K562 (cell line): ENCODE results near the gene UBL5. TPM values are rescaled to one million over a fixed set of nuclear protein-coding genes. Genes with fewer than 3 reads are reported as not detected.

Experiments used
- ARID4B ChIP-seq: sonication (generic); formaldehyde crosslinking; IDR thresholded peaks from 2 replicates; pipeline ENCODE4 v1.8.0; 2022; ENCODE audit warnings: mild to moderate bottlenecking, missing genetic modification reagents
- DLX4 ChIP-seq: fragments of 250-450 bp; sonication (Bioruptor Pico); IDR thresholded peaks from 2 replicates; pipeline ENCODE4 v1.6.1; 2021; ENCODE audit warnings: mild to moderate bottlenecking
- ELF2 ChIP-seq: fragments of 250-450 bp; sonication (Bioruptor Pico); IDR thresholded peaks from 2 replicates; pipeline ENCODE4 v1.5.0; 2021; ENCODE audit warnings: mild to moderate bottlenecking
- ETV1 ChIP-seq: fragments of 450-650 bp; conservative IDR thresholded peaks from 2 replicates; pipeline ENCODE4 v1.6.1; 2016; ENCODE audit warnings: missing genetic modification characterization, control low read depth, low read depth, missing compliant biosample characterization
- FOXP4 ChIP-seq: sonication (generic); formaldehyde crosslinking; IDR thresholded peaks from 2 replicates; pipeline ENCODE4 v1.8.0; 2022; ENCODE audit warnings: mild to moderate bottlenecking, missing genetic modification reagents, borderline replicate concordance
- HDAC1 ChIP-seq, 2 experiments: fragments of 450-650 bp; IDR thresholded peaks; 2 replicates each; pipeline ENCODE4 v1.6.1; 2016 to 2017; ENCODE audit warnings: inconsistent platforms in 1 of 2, mild to moderate bottlenecking in 1 of 2, moderate library complexity in 1 of 2
- KDM1A ChIP-seq, 2 experiments: fragments of 450-650 bp; IDR thresholded peaks; 2 replicates each; pipeline ENCODE4 v1.6.1; 2016; ENCODE audit warnings: mild to moderate bottlenecking in 2 of 2
- MAX ChIP-seq: sonication (generic); formaldehyde crosslinking; IDR thresholded peaks from 2 replicates; pipeline ENCODE4 v1.9.0; 2022; ENCODE audit warnings: mild to moderate bottlenecking, missing genetic modification reagents
- MEF2A ChIP-seq: IDR thresholded peaks from 2 replicates; pipeline ENCODE4 v1.6.1; 2011; ENCODE audit warnings: low read depth, mild to moderate bottlenecking, low read length, moderate library complexity; ENCODE audit not compliant: control insufficient read depth
- RB1 ChIP-seq: fragments of 450-650 bp; IDR thresholded peaks from 2 replicates; pipeline ENCODE4 v1.6.1; 2017; ENCODE audit warnings: low read depth, mild to moderate bottlenecking
- RBFOX2 ChIP-seq: fragments of 200-400 bp; formaldehyde crosslinking; IDR thresholded peaks from 2 replicates; pipeline ENCODE4 v1.6.1; 2017; ENCODE audit warnings: low read depth, mild to moderate bottlenecking, low read length, moderate library complexity
- TRIM24 ChIP-seq, 2 experiments: fragments of 450-650 bp; IDR thresholded peaks; 2 replicates each; pipeline ENCODE4 v1.6.1; 2016
- ZBTB33 ChIP-seq: sonication (generic); formaldehyde crosslinking; IDR thresholded peaks from 2 replicates; pipeline ENCODE4 v1.8.1; 2023; ENCODE audit warnings: mild to moderate bottlenecking, missing genetic modification reagents
- ZBTB8A ChIP-seq: fragments of 450-650 bp; IDR thresholded peaks from 2 replicates; pipeline ENCODE4 v1.6.1; 2018; ENCODE audit warnings: mild to moderate bottlenecking, moderate library complexity; ENCODE audit not compliant: partially characterized antibody
- ZNF146 ChIP-seq: IDR thresholded peaks from one replicate; pipeline ENCODE4 v1.6.1; 2018; ENCODE audit warnings: missing compliant biosample characterization; ENCODE audit not compliant: unreplicated experiment
- ZNF253 ChIP-seq: fragments of 250-450 bp; sonication (Bioruptor Pico); conservative IDR thresholded peaks from 2 replicates; pipeline ENCODE4 v1.6.1; 2021; ENCODE audit warnings: mild to moderate bottlenecking
- polyA plus RNA-seq, 8 experiments: library from polyadenylated mRNA; depleted of rRNA in 4 of 8; stranded (reverse) in 5 of 8; unstranded in 3 of 8; fragments of >200 nt; fragmentation: Nextera tagmentation in 2 of 8; fragmentation: Illumina TruSeq in 1 of 8; extraction: Ambion mirVana in 2 of 8; extraction: Trizol in 1 of 8; gene quantifications; 2 replicates each; pipeline versions ENCODE4 v1.2.1 to v1.2.3, GENCODE V29; 2011 to 2014; ENCODE audit warnings: inconsistent platforms in 1 of 8, missing spikeins in 1 of 8
- total RNA-seq, 7 experiments: library from RNA; depleted of rRNA in 6 of 7; stranded (reverse); fragments of >200 nt in 6 of 7; fragmentation: Illumina TruSeq in 2 of 7; extraction: Trizol in 2 of 7; gene quantifications; 2 replicates each; pipeline versions ENCODE4 v1.2.1 to v1.2.3, GENCODE V29; 2011 to 2021; ENCODE audit warnings: low replicate concordance in 1 of 7

The UBL5 gene
- total and polyA plus RNA-seq, 9 of the 15 experiments (the other 6 are each of a cell fraction or from before 2014, with no cell fraction given), result 410 to 1,266 (median 613) TPM

GRCh38 chr19:9793071-9793591 lies 34.6 kb upstream of the UBL5 start (continued):
- TF ChIP-seq ARID4B (CRISPR knock-in tag), result 0 out of 2 replicates have a peak, but pooled peaks have one; percentile 37
- peak; percentile 74; the same call in 1 of the 2 replicates for TF ChIP-seq FOXP4
- TF ChIP-seq MAX (CRISPR knock-in tag), result 0 out of 2 replicates have a peak, but pooled peaks have one; percentile 14
- TF ChIP-seq ETV1 (tag), result 0 out of 2 replicates have a peak, but pooled peaks have one; percentile 12
- no peak for TF ChIP-seq ZNF146 (CRISPR knock-in tag)
- TF ChIP-seq KDM1A (IDR thresholded peaks at IDR 0.05), result 0 out of 4 replicates have a peak, but pooled peaks of 1 of the 2 experiments have one; percentile 28
- 0 out of 2 replicates have a peak, but pooled peaks have one; percentile 16 for TF ChIP-seq ZBTB33 (CRISPR knock-in tag)
- TF ChIP-seq RBFOX2, result peak; percentile 57
- TF ChIP-seq HDAC1 (IDR thresholded peaks at IDR 0.05), result 0 out of 4 replicates have a peak, but pooled peaks of 1 of the 2 experiments have one; percentile 1
- no peak for TF ChIP-seq MEF2A
- 0 out of 2 replicates have a peak, but pooled peaks have one; percentile 2 for TF ChIP-seq RB1
- TF ChIP-seq ELF2 (CRISPR knock-in tag), result 0 out of 2 replicates have a peak, but pooled peaks have one; percentile 0
- TF ChIP-seq DLX4 (CRISPR knock-in tag), result no peak
- TF ChIP-seq ZNF253 (CRISPR knock-in tag), result no peak
- TF ChIP-seq ZBTB8A, result no peak
- no peak; a peak in 1 of 4 replicates for TF ChIP-seq TRIM24 (IDR thresholded peaks at IDR 0.05)
